PC-3 (cell line): ENCODE results near the gene TBL1Y. TPM values are rescaled to one million over a fixed set of nuclear protein-coding genes. Genes with fewer than 3 reads are reported as not detected.

Source experiments
- ATAC-seq: fragments of 200-7000 bp; cut with Tn5 transposase; 2 replicates; pipeline ENCODE4 v1.9.1; 2020; ENCODE audit warnings: mild to moderate bottlenecking, moderate library complexity
- BruUV-seq: library from RNA; stranded (reverse); fragments of 400-500 nt; replicated peaks from 2 replicates; lab custom pipeline; 2021; lab: Mats Ljungman, UMichigan
- CTCF ChIA-PET: fragments of 300-600 bp; sonication (Branson Sonifier 250); formaldehyde crosslinking; loops from one replicate; lab custom pipeline; 2022; ENCODE audit warnings: antibody characterized with exemption; lab: Charles Lee
- POLR2A ChIA-PET: fragments of 300-600 bp; sonication (Branson Sonifier 250); formaldehyde crosslinking; loops from one replicate; lab custom pipeline; 2022; ENCODE audit warnings: antibody characterized with exemption; ENCODE audit not compliant: unreplicated experiment; lab: Charles Lee
- DNase-seq: peaks from one replicate; pipeline ENCODE4 v3.0.0-alpha.2; 2015
- H2AFZ ChIP-seq: fragments of 300-600 bp; sonication (generic); 2 replicates; pipeline ENCODE4 v1.6.0; 2016; ENCODE audit warnings: antibody characterized with exemption, low read length
- H3F3A ChIP-seq: fragments of 300-600 bp; sonication (generic); one replicate; pipeline ENCODE4 v1.6.0; 2017; ENCODE audit warnings: antibody characterized with exemption, low read length, control low read depth, mild to moderate bottlenecking; ENCODE audit not compliant: unreplicated experiment
- H3K27ac ChIP-seq: fragments of 300-600 bp; sonication (generic); 2 replicates; pipeline ENCODE4 v1.5.1; 2016; ENCODE audit warnings: mild to moderate bottlenecking, low read length
- H3K27me3 ChIP-seq: fragments of 300-600 bp; sonication (generic); 2 replicates; pipeline ENCODE4 v1.6.1; 2016; ENCODE audit warnings: low read length, mixed read lengths
- H3K36me3 ChIP-seq: fragments of 300-600 bp; sonication (generic); 2 replicates; pipeline ENCODE4 v1.6.1; 2016; ENCODE audit warnings: low read depth, mixed run types, low read length, mixed read lengths
- H3K4me1 ChIP-seq: fragments of 300-600 bp; sonication (generic); 2 replicates; pipeline ENCODE4 v1.5.1; 2016; ENCODE audit warnings: low read length; ENCODE audit not compliant: insufficient read depth
- H3K4me2 ChIP-seq: fragments of 300-600 bp; sonication (generic); 2 replicates; pipeline ENCODE4 v1.6.0; 2016; ENCODE audit warnings: low read length
- H3K4me3 ChIP-seq: fragments of 300-600 bp; sonication (generic); 2 replicates; pipeline ENCODE4 v1.5.1; 2016; ENCODE audit warnings: mild to moderate bottlenecking, low read length, mixed read lengths
- H3K79me2 ChIP-seq: fragments of 300-600 bp; sonication (generic); 2 replicates; pipeline ENCODE4 v1.6.1; 2017; ENCODE audit warnings: low read length, mixed read lengths
- H3K9ac ChIP-seq: fragments of 300-600 bp; sonication (generic); 2 replicates; pipeline ENCODE4 v1.6.0; 2016; ENCODE audit warnings: mild to moderate bottlenecking, low read length
- H3K9me2 ChIP-seq: fragments of 300-600 bp; sonication (generic); replicated peaks from 2 replicates; pipeline ENCODE4 v1.6.1; 2016; ENCODE audit warnings: mixed run types, low read length, mixed read lengths
- H3K9me3 ChIP-seq: fragments of 300-600 bp; sonication (generic); 2 replicates; pipeline ENCODE4 v1.6.1; 2016; ENCODE audit warnings: low read length, mixed read lengths
- H4K20me1 ChIP-seq: fragments of 300-600 bp; sonication (generic); 2 replicates; pipeline ENCODE4 v1.6.1; 2016; ENCODE audit warnings: low read length, mixed read lengths
- EZH2 ChIP-seq: fragments of 300-600 bp; sonication (generic); IDR thresholded peaks from one replicate; pipeline ENCODE4 v1.6.1; 2017; ENCODE audit warnings: antibody characterized with exemption, mild to moderate bottlenecking, low read length; ENCODE audit not compliant: unreplicated experiment
- EZH2phosphoT487 ChIP-seq: fragments of 300-600 bp; sonication (generic); IDR thresholded peaks from 2 replicates; pipeline ENCODE4 v1.6.1; 2018; ENCODE audit warnings: mild to moderate bottlenecking, antibody characterized with exemption, low read length, borderline replicate concordance
- intact Hi-C: fragments of 100-400 bp; cut with micrococcal nuclease; formaldehyde crosslinking; loops from 2 replicates; pipeline ENCODE4 v1.9.0; 2023
- total RNA-seq: library from RNA; depleted of rRNA; stranded (reverse); fragments of >200 nt; gene quantifications from 2 replicates; pipeline ENCODE4 v1.2.3, GENCODE V29; 2014
- TF ChIP-seq, protein P1 (sequence below): fragments of 300-600 bp; sonication (generic); conservative IDR thresholded peaks from 2 replicates; pipeline ENCODE4 v1.5.1; 2017; ENCODE audit warnings: antibody characterized with exemption, low read depth, mild to moderate bottlenecking, low read length

TBL1Y gene
- total RNA-seq, 1 experiment from 2014 or later, result not detected

DNA sequence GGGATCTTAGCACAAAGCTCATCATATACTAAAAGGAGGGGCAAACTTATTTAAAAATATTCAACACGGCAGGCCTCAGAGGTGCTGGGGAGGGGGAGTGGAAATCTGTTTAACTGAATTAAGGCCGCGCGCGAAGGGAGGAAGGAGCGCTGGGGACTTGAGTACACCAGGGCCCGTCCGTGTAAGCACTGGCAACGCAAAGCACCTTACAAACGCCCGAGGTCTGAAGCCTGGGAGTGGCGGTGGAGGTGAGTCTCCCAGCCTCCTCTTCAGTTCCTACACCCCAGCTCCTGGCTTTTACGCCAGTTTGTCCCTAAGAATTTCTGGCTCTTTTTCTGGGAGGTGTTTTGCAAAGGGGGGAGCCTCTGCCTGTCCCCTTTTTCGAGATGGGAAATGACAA is 641 bp upstream of the TBL1Y start:
- ChIA-PET POLR2A (no interaction called here), CTCF (no interaction called here)
- H3K27me3 ChIP-seq, result no peaks in the 10 kb centered on the region
- H3K9me3 ChIP-seq, result no peaks in the 10 kb centered on the region
- DNase-seq, result no peak
- no peaks in the 10 kb centered on the region for H3K36me3 ChIP-seq
- no TSS peak for BruUV-seq
- H3K9me2 ChIP-seq, result no peaks in the 10 kb centered on the region
- H3K4me2 ChIP-seq, result no peak overlapping the region
- intact Hi-C loops, result no loop called here
- H3K27ac ChIP-seq, result no peak overlapping the region
- no peak for TF ChIP-seq EZH2
- TF ChIP-seq, protein P1, sequence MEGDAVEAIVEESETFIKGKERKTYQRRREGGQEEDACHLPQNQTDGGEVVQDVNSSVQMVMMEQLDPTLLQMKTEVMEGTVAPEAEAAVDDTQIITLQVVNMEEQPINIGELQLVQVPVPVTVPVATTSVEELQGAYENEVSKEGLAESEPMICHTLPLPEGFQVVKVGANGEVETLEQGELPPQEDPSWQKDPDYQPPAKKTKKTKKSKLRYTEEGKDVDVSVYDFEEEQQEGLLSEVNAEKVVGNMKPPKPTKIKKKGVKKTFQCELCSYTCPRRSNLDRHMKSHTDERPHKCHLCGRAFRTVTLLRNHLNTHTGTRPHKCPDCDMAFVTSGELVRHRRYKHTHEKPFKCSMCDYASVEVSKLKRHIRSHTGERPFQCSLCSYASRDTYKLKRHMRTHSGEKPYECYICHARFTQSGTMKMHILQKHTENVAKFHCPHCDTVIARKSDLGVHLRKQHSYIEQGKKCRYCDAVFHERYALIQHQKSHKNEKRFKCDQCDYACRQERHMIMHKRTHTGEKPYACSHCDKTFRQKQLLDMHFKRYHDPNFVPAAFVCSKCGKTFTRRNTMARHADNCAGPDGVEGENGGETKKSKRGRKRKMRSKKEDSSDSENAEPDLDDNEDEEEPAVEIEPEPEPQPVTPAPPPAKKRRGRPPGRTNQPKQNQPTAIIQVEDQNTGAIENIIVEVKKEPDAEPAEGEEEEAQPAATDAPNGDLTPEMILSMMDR, result no peak
- no peaks in the 10 kb centered on the region for H3K4me1 ChIP-seq
- H4K20me1 ChIP-seq, result no peaks in the 10 kb centered on the region
- no peaks in the 10 kb centered on the region for H3F3A ChIP-seq
- no peak for ATAC-seq
- no peak overlapping the region for H3K4me3 ChIP-seq
- no peaks in the 10 kb centered on the region for H3K79me2 ChIP-seq
- no peak overlapping the region for H3K9ac ChIP-seq
- H2AFZ ChIP-seq, result no peak overlapping the region

DNA sequence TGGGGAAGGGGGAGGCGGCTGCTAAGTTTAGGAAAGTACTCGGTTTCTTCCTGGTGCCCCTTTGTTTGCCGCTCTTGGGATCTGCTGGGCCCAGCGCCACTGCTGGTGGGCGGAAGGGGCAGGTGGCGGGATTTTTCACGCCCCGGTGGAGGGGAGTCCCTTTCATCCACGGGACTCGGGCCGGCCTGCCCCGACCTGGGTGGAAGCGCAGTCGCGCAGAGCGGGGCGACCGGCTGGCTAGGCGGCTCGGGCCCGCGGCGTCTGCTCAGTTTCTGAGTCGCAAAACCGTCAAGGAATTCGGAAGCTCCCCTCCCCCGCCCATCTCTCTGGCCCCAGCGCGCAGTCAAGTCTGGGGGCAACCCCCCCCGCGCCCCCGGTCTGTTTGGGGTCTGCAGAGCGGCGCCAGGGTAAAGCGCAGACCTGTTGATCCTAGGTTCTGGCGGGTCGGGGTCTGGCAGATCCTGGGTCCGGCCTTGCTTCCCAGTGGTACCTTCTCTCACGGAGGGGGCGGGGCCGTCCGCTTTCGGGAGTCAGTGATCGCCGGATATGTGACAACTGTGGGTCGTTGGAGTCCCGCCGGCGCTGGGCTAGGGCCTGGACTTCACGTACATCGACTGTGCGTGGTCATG is 870 bp downstream of the TBL1Y start, which contains the start of gene AMELY:
Gene AMELY (minus strand): TSS at position 500 of the 629 bp plus-strand sequence. CDS start 39,144 bp downstream, outside the sequence.
- CTCF ChIA-PET, result no interaction called here
- ATAC-seq (no peak), DNase-seq (no peak)
- no peaks in the 10 kb centered on the region for H3K4me1 ChIP-seq
- BruUV-seq, result no TSS peak
- no peak within 1 kb of the TSS for H3K9ac ChIP-seq
- TF ChIP-seq EZH2phosphoT487, result no peak
- no peak for TF ChIP-seq EZH2
- TF ChIP-seq, protein P1, result no peak
- H3K4me2 ChIP-seq, result no peak within 1 kb of the TSS
- H3K27me3 ChIP-seq, result no peaks in the 10 kb centered on the region
- intact Hi-C loops, result no loop called here
- no peaks in the 10 kb centered on the region for H3K36me3 ChIP-seq
- H3K9me2 ChIP-seq, result no peaks in the 10 kb centered on the region
- POLR2A ChIA-PET, result no interaction called here
- no peaks in the 10 kb centered on the region for H4K20me1 ChIP-seq
- no peak within 1 kb of the TSS for H3K4me3 ChIP-seq
- no peaks in the 10 kb centered on the region for H3K9me3 ChIP-seq
- H3K79me2 ChIP-seq, result no peaks in the 10 kb centered on the region
- no peak within 1 kb of the TSS for H3K27ac ChIP-seq
- no peak within 1 kb of the TSS for H2AFZ ChIP-seq
- no peaks in the 10 kb centered on the region for H3F3A ChIP-seq

DNA sequence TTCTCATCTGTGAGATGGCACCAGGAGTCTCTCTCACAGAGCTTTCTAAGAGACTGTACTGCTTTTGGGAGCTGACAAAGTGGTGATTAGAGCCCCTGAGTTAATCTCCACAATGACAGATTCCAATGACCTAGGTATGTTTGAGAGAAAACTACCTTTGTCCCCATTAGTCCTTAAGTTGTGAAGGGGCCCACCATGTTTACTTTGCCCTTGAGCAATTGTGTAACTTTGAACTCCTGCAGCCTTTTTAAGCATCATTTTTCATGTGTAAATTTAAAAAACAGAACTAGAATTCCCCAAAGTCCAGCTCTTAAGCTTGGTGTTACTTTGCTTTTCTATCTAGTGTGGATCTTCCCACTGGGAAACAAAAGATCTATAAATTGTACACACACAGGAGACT is 2.9 kb downstream of the TBL1Y start:
- Histone ChIP-seq H2AFZ (no peak overlapping the region), H3K4me3 (no peak overlapping the region), H3K36me3 (no peaks in the 10 kb centered on the region), H4K20me1 (no peaks in the 10 kb centered on the region), H3K27me3 (no peaks in the 10 kb centered on the region), H3K4me2 (no peak overlapping the region), H3K4me1 (no peaks in the 10 kb centered on the region), H3F3A (no peaks in the 10 kb centered on the region), H3K27ac (no peak overlapping the region), H3K79me2 (no peaks in the 10 kb centered on the region), H3K9me2 (no peaks in the 10 kb centered on the region), H3K9ac (no peak overlapping the region), H3K9me3 (no peaks in the 10 kb centered on the region)
- BruUV-seq, result no TSS peak
- TF ChIP-seq EZH2 (no peak), EZH2phosphoT487 (no peak)
- TF ChIP-seq, protein P1, result no peak
- ChIA-PET POLR2A (no interaction called here), CTCF (no interaction called here)
- DNase-seq, result no peak
- no peak for ATAC-seq
- intact Hi-C loops, result no loop called here
